HL-60 (cell line): ENCODE results near the gene HLX.

Experiments used
- CTCF ChIP-seq: IDR thresholded peaks from one replicate; pipeline ENCODE4 v1.5.1; 2011; ENCODE audit warnings: low read length, control low read depth, inconsistent platforms; ENCODE audit not compliant: insufficient read depth
- GABPA ChIP-seq: IDR thresholded peaks from 2 replicates; pipeline ENCODE4 v1.6.1; 2012; ENCODE audit warnings: low read depth
- POLR2AphosphoS5 ChIP-seq: IDR thresholded peaks from 2 replicates; pipeline ENCODE4 v1.6.1; 2012; ENCODE audit warnings: low read depth

GRCh38 chr1:220922951-220923350 is 43.7 kb downstream of the HLX start:
- no peak for TF ChIP-seq CTCF
- TF ChIP-seq POLR2AphosphoS5: no peak
- TF ChIP-seq GABPA: no peak
